ENCODE data around the gene VSTM4.

The VSTM4 gene

GRCh38 chr10:48996329-48996728 is 119.0 kb downstream of the VSTM4 start:
- TF ChIP-seq TAF1 (IDR thresholded peaks at IDR 0.05; ENCODE audit: low read depth) (no peak), YY1 (IDR thresholded peaks at IDR 0.05; ENCODE audit: low read depth) (no peak)

GRCh38 chr10:48993627-48994026 is 121.7 kb downstream of the VSTM4 start:
- TF ChIP-seq CREB1 (IDR thresholded peaks at IDR 0.05; ENCODE audit: low read depth), result no peak
- TF ChIP-seq EP300 (IDR thresholded peaks at IDR 0.05; ENCODE audit: borderline replicate concordance), result no peak
- no peak for TF ChIP-seq EGR1 (IDR thresholded peaks at IDR 0.05)
- no peak for TF ChIP-seq FOXM1 (IDR thresholded peaks at IDR 0.05; ENCODE audit: borderline replicate concordance, low read depth)
- TF ChIP-seq YY1 (IDR thresholded peaks at IDR 0.05; ENCODE audit: low read depth), result no peak
- no peak for TF ChIP-seq ZBTB7A (IDR thresholded peaks at IDR 0.05; ENCODE audit: low read depth)
- no peak for TF ChIP-seq TAF1 (IDR thresholded peaks at IDR 0.05; ENCODE audit: low read depth)

- TF ChIP-seq TAF1 (IDR thresholded peaks at IDR 0.05; ENCODE audit: low read depth), result no peak
- no peak for TF ChIP-seq EP300 (IDR thresholded peaks at IDR 0.05; ENCODE audit: borderline replicate concordance)
- TF ChIP-seq TCF12 (IDR thresholded peaks at IDR 0.05; ENCODE audit: low read depth), result no peak
- TF ChIP-seq RAD21 (IDR thresholded peaks at IDR 0.05; ENCODE audit: low read depth), result no peak
- TF ChIP-seq TEAD4 (IDR thresholded peaks at IDR 0.05), result no peak
- no peak for TF ChIP-seq YY1 (IDR thresholded peaks at IDR 0.05; ENCODE audit: low read depth)
- TF ChIP-seq USF1 (IDR thresholded peaks at IDR 0.05), result no peak
Measured at GRCh38 chr10:48990226-48990625, 125.1 kb downstream of the VSTM4 start.

DNA sequence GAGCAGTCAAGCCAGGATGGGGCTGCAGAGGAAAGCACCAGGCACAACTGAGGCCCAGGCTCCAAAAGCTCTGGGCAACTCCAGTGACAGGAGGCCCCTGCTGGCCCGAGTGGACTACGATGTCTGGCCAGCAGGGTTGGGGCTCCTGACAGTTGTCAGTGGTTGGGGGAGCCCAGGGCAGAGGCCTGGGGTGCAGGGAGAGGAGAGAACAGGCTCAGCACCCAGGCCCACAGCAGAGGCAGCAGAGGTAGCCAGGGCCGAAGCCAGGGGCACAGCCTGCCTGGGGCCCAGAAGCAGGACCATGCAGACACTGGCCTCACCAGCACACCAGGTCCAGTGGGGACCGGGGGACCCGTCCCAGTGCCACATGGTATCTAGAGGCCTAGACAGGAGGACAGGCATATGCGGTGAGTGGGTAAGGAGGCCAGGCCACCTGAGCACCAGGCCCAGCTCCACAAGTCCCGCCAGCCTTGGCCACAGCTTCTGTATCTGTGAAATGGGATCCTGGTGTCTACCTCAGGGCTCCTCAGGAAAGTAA is 129.6 kb downstream of the VSTM4 start:
- no peak for TF ChIP-seq EGR1 (IDR thresholded peaks at IDR 0.05)
- no peak for TF ChIP-seq EP300 (IDR thresholded peaks at IDR 0.05; ENCODE audit: borderline replicate concordance)

DNA sequence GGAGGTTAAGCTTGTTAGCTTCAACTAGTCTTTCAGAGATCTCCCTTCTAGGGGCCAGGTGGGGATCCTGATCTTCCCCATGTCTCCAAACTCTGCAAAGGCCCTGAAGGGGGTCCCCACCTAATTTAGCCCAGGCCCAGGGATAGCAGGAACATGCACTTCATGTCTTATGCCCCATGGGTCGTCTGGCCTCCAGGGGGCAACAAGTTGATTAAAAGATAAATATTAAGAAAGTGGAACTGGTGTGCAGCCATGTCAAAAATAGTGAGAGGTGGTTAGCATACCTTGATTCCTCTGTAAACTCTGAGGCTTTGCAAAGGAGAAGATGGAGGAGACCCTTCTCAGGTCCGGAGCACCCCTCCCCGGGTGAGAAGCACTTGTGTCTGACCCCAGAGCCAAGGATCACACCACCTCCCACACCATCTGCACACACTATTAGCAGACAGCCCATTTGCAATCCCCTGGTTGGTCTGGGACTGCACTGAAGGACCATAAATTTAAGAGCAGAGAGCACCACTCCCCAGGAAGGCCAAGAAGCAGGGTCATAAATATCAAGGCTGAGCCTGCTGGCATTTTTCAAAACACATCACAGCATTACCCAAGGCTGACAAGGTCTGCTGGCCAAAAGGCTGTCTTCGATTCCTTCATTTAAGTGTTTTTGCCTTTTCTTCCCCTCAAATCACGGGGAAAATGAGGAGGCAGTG is 131.5 kb downstream of the VSTM4 start:
- TF ChIP-seq NFIC (IDR thresholded peaks at IDR 0.05) (no peak), RAD21 (IDR thresholded peaks at IDR 0.05; ENCODE audit: low read depth) (no peak), FOXM1 (IDR thresholded peaks at IDR 0.05; ENCODE audit: borderline replicate concordance, low read depth) (no peak), REST (IDR thresholded peaks at IDR 0.05; ENCODE audit: low read depth) (no peak), YY1 (IDR thresholded peaks at IDR 0.05; ENCODE audit: low read depth) (no peak)

DNA sequence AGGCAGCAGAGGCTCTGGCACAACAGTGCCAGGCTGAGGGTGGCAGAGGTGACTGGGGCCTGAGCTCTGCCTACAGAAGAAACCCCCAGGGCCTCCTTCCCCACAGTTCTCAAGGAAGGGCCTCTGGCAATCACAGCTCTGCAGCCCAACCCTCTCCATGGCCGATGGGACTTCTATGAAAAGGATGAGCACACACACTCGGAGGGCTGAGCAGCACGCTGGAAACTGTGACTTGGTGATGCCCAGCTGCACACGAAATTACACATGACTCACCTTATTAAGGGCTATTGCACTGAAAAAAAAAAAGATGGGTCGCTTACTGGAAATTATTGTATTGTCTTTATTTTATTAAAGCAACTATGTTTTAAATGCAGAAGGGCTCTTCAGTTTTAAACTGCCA is 132.7 kb downstream of the VSTM4 start:
- TF ChIP-seq TAF1 (IDR thresholded peaks at IDR 0.05; ENCODE audit: low read depth), result no peak

DNA sequence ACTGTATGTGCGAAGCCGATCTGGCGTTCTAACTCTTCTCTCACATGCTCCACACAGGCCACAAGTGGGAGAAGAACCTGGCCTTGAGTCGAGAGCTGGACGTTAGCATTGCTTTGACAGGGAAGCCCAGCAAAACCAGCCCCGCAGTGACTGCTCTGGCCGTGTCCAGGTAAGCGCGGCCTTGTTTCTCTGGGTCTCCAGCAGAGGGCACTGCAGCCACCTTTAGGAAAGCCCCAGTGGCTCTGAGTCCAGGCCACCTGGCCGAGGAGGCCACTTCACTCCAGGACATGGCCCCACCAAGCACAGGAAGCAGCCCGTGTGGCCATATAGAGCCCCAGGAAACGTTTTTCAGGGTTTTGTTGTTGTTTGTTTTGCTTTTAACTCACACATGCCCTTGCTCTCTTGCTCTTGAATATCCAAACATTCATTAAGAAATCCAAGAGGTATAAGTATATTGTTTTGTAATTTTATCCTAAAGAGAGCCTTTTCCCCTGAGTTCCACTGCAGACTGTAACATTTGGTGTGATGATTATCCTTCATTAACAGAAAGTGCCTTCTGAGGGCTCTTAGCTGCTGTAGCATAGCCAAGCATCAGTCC is 133.9 kb downstream of the VSTM4 start:
- TF ChIP-seq ZBTB7A (IDR thresholded peaks at IDR 0.05; ENCODE audit: low read depth) (no peak), CREB1 (IDR thresholded peaks at IDR 0.05; ENCODE audit: low read depth) (no peak), RAD21 (IDR thresholded peaks at IDR 0.05; ENCODE audit: low read depth) (peak; percentile 89), TEAD4 (IDR thresholded peaks at IDR 0.05) (no peak)

GRCh38 chr10:48978318-48978717 is 137.0 kb downstream of the VSTM4 start:
- TF ChIP-seq CREB1 (IDR thresholded peaks at IDR 0.05; ENCODE audit: low read depth) (no peak), REST (IDR thresholded peaks at IDR 0.05; ENCODE audit: low read depth) (no peak), EP300 (IDR thresholded peaks at IDR 0.05; ENCODE audit: borderline replicate concordance) (no peak), FOXM1 (IDR thresholded peaks at IDR 0.05; ENCODE audit: borderline replicate concordance, low read depth) (no peak), TEAD4 (IDR thresholded peaks at IDR 0.05) (no peak), TAF1 (IDR thresholded peaks at IDR 0.05; ENCODE audit: low read depth) (no peak), CEBPB (IDR thresholded peaks at IDR 0.05) (no peak), NFIC (IDR thresholded peaks at IDR 0.05) (no peak), MAX (IDR thresholded peaks at IDR 0.05) (no peak), USF1 (IDR thresholded peaks at IDR 0.05) (no peak), ZBTB7A (IDR thresholded peaks at IDR 0.05; ENCODE audit: low read depth) (no peak), RAD21 (IDR thresholded peaks at IDR 0.05; ENCODE audit: low read depth) (no peak), TCF12 (IDR thresholded peaks at IDR 0.05; ENCODE audit: low read depth) (no peak), YY1 (IDR thresholded peaks at IDR 0.05; ENCODE audit: low read depth) (no peak), EGR1 (IDR thresholded peaks at IDR 0.05) (no peak)

Data from Ishikawa (cell line).